ENCODE results near the gene PLCB3.

DNA sequence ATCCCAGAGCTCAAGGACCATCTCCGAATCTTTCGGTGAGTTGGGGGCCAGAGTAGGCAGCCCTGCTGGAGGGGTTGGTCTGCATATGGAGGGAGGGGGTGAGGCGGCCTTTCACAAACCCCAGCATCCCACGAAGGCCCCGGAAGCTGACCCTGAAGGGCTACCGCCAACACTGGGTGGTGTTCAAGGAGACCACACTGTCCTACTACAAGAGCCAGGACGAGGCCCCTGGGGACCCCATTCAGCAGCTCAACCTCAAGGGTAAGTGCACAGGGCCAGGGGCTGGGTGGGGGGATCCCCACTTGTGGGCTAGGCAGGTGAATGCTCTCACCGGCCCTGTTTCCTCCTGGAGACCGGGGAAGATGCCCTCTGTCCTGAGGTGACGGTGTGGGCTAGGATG lies 31.6 kb upstream of the PLCB3 start:
- TF ChIP-seq POLR2AphosphoS5 (IDR thresholded peaks at IDR 0.05; ENCODE audit: low read depth, low read length) (no peak; the same call in 1 of the 2 replicates), POLR2A (IDR thresholded peaks at IDR 0.05; ENCODE audit: low read depth, low read length) (no peak)

All from GM12892 (cell line).